PC-3 (cell line): ENCODE measurements around the gene TGFBR3L. TPM values are rescaled to one million over a fixed set of nuclear protein-coding genes. Genes with fewer than 3 reads are reported as not detected.

Experiments used
- ATAC-seq: fragments of 200-7000 bp; cut with Tn5 transposase; 2 replicates; pipeline ENCODE4 v1.9.1; 2020; ENCODE audit warnings: mild to moderate bottlenecking, moderate library complexity
- BruUV-seq: library from RNA; stranded (reverse); fragments of 400-500 nt; replicated peaks from 2 replicates; lab custom pipeline; 2021; lab: Mats Ljungman, UMichigan
- CTCF ChIA-PET: fragments of 300-600 bp; sonication (Branson Sonifier 250); formaldehyde crosslinking; loops from one replicate; lab custom pipeline; 2022; ENCODE audit warnings: antibody characterized with exemption; lab: Charles Lee
- POLR2A ChIA-PET: fragments of 300-600 bp; sonication (Branson Sonifier 250); formaldehyde crosslinking; loops from one replicate; lab custom pipeline; 2022; ENCODE audit warnings: antibody characterized with exemption; ENCODE audit not compliant: unreplicated experiment; lab: Charles Lee
- DNase-seq: peaks from one replicate; pipeline ENCODE4 v3.0.0-alpha.2; 2015
- H2AFZ ChIP-seq: fragments of 300-600 bp; sonication (generic); 2 replicates; pipeline ENCODE4 v1.6.0; 2016; ENCODE audit warnings: antibody characterized with exemption, low read length
- H3F3A ChIP-seq: fragments of 300-600 bp; sonication (generic); one replicate; pipeline ENCODE4 v1.6.0; 2017; ENCODE audit warnings: antibody characterized with exemption, low read length, control low read depth, mild to moderate bottlenecking; ENCODE audit not compliant: unreplicated experiment
- H3K27ac ChIP-seq: fragments of 300-600 bp; sonication (generic); 2 replicates; pipeline ENCODE4 v1.5.1; 2016; ENCODE audit warnings: mild to moderate bottlenecking, low read length
- H3K27me3 ChIP-seq: fragments of 300-600 bp; sonication (generic); 2 replicates; pipeline ENCODE4 v1.6.1; 2016; ENCODE audit warnings: low read length, mixed read lengths
- H3K36me3 ChIP-seq: fragments of 300-600 bp; sonication (generic); 2 replicates; pipeline ENCODE4 v1.6.1; 2016; ENCODE audit warnings: low read depth, mixed run types, low read length, mixed read lengths
- H3K4me1 ChIP-seq: fragments of 300-600 bp; sonication (generic); 2 replicates; pipeline ENCODE4 v1.5.1; 2016; ENCODE audit warnings: low read length; ENCODE audit not compliant: insufficient read depth
- H3K4me2 ChIP-seq: fragments of 300-600 bp; sonication (generic); 2 replicates; pipeline ENCODE4 v1.6.0; 2016; ENCODE audit warnings: low read length
- H3K4me3 ChIP-seq: fragments of 300-600 bp; sonication (generic); 2 replicates; pipeline ENCODE4 v1.5.1; 2016; ENCODE audit warnings: mild to moderate bottlenecking, low read length, mixed read lengths
- H3K79me2 ChIP-seq: fragments of 300-600 bp; sonication (generic); 2 replicates; pipeline ENCODE4 v1.6.1; 2017; ENCODE audit warnings: low read length, mixed read lengths
- H3K9ac ChIP-seq: fragments of 300-600 bp; sonication (generic); 2 replicates; pipeline ENCODE4 v1.6.0; 2016; ENCODE audit warnings: mild to moderate bottlenecking, low read length
- H3K9me2 ChIP-seq: fragments of 300-600 bp; sonication (generic); replicated peaks from 2 replicates; pipeline ENCODE4 v1.6.1; 2016; ENCODE audit warnings: mixed run types, low read length, mixed read lengths
- H3K9me3 ChIP-seq: fragments of 300-600 bp; sonication (generic); 2 replicates; pipeline ENCODE4 v1.6.1; 2016; ENCODE audit warnings: low read length, mixed read lengths
- H4K20me1 ChIP-seq: fragments of 300-600 bp; sonication (generic); 2 replicates; pipeline ENCODE4 v1.6.1; 2016; ENCODE audit warnings: low read length, mixed read lengths
- EZH2 ChIP-seq: fragments of 300-600 bp; sonication (generic); IDR thresholded peaks from one replicate; pipeline ENCODE4 v1.6.1; 2017; ENCODE audit warnings: antibody characterized with exemption, mild to moderate bottlenecking, low read length; ENCODE audit not compliant: unreplicated experiment
- EZH2phosphoT487 ChIP-seq: fragments of 300-600 bp; sonication (generic); IDR thresholded peaks from 2 replicates; pipeline ENCODE4 v1.6.1; 2018; ENCODE audit warnings: mild to moderate bottlenecking, antibody characterized with exemption, low read length, borderline replicate concordance
- intact Hi-C: fragments of 100-400 bp; cut with micrococcal nuclease; formaldehyde crosslinking; loops from 2 replicates; pipeline ENCODE4 v1.9.0; 2023
- total RNA-seq: library from RNA; depleted of rRNA; stranded (reverse); fragments of >200 nt; gene quantifications from 2 replicates; pipeline ENCODE4 v1.2.3, GENCODE V29; 2014
- TF ChIP-seq, protein P1 (sequence below): fragments of 300-600 bp; sonication (generic); conservative IDR thresholded peaks from 2 replicates; pipeline ENCODE4 v1.5.1; 2017; ENCODE audit warnings: antibody characterized with exemption, low read depth, mild to moderate bottlenecking, low read length

Gene TGFBR3L
- total RNA-seq, 1 experiment from 2014 or later = 10.5 TPM

DNA sequence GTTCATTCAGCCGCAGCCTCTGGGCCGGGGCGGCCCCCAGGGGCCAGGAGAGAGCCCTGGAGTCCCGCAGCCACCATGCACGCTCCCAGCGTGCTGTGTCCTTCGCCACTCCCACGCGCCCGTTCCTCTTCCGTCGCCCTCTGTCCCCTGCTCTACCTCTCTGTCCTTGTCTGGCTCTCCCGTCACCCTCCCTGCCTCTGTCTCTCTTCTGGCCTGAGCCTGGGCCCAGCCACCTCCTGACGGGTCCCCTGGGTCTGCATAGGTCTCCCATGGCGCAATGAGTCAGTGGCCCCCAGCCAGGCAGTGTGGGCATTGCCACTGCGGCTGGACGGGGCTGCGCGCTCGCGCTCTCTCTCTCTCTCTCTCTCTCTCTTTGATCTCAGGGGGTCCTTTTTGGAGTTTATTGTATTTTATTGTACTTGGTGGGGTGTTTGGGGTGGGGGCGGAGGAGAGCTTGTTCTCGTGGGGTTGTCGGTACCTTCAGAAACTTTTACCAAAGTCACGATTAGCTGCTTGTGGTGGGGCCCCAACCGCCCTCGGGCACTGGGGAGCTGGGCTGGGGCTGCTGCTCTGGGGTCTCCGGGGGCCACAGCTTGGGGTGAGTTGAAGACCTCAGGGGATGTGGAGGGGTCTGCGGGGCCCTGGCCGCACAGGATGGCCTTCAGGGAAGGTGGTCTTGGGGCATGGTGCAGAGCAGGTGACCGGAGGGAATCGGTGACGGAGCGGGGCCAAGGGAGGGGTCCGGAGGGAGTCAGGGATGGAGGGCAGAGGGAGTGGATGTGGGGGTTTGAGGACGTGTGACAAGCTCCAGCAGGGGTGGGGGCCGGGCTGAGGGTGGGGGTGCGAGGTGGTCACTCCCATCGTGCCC, 1.7 kb upstream of the TGFBR3L start:
- no peaks in the 10 kb centered on the region for H4K20me1 ChIP-seq
- peaks cover 20% of the 10 kb centered on the region for H3K36me3 ChIP-seq
- TF ChIP-seq EZH2 (no peak), EZH2phosphoT487 (no peak)
- TF ChIP-seq, protein P1, sequence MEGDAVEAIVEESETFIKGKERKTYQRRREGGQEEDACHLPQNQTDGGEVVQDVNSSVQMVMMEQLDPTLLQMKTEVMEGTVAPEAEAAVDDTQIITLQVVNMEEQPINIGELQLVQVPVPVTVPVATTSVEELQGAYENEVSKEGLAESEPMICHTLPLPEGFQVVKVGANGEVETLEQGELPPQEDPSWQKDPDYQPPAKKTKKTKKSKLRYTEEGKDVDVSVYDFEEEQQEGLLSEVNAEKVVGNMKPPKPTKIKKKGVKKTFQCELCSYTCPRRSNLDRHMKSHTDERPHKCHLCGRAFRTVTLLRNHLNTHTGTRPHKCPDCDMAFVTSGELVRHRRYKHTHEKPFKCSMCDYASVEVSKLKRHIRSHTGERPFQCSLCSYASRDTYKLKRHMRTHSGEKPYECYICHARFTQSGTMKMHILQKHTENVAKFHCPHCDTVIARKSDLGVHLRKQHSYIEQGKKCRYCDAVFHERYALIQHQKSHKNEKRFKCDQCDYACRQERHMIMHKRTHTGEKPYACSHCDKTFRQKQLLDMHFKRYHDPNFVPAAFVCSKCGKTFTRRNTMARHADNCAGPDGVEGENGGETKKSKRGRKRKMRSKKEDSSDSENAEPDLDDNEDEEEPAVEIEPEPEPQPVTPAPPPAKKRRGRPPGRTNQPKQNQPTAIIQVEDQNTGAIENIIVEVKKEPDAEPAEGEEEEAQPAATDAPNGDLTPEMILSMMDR = no peak
- TSS peak; percentile 26 for BruUV-seq
- no peak overlapping the region for H3K9ac ChIP-seq
- peaks cover 8% of the 10 kb centered on the region; the same call in 1 of the 2 replicates for H3K79me2 ChIP-seq
- ATAC-seq (no peak), DNase-seq (no peak)
- H3F3A ChIP-seq = no peaks in the 10 kb centered on the region
- no peaks in the 10 kb centered on the region for H3K27me3 ChIP-seq
- peaks cover 16% of the 10 kb centered on the region for H3K4me1 ChIP-seq
- intact Hi-C loops = no loop called here
- no peaks in the 10 kb centered on the region for H3K9me3 ChIP-seq
- no peaks in the 10 kb centered on the region for H3K9me2 ChIP-seq
- no peak overlapping the region for H3K4me2 ChIP-seq
- H3K4me3 ChIP-seq = no peak overlapping the region
- H3K27ac ChIP-seq = no peak overlapping the region
- no peak overlapping the region for H2AFZ ChIP-seq
- POLR2A ChIA-PET = no interaction called here
- CTCF ChIA-PET = no interaction called here

- ChIA-PET POLR2A (no interaction called here), CTCF (no interaction called here)
- H3K9me3 ChIP-seq = no peaks in the 10 kb centered on the region
- peaks cover 20% of the 10 kb centered on the region for H3K36me3 ChIP-seq
- no peaks in the 10 kb centered on the region for H4K20me1 ChIP-seq
- no peaks in the 10 kb centered on the region for H3F3A ChIP-seq
- no peaks in the 10 kb centered on the region for H3K27me3 ChIP-seq
- no peak overlapping the region for H3K9ac ChIP-seq
- H3K4me2 ChIP-seq = no peak overlapping the region
- H3K9me2 ChIP-seq = no peaks in the 10 kb centered on the region
- no peak overlapping the region for H3K27ac ChIP-seq
- H3K79me2 ChIP-seq = peaks cover 4% of the 10 kb centered on the region; the same call in 1 of the 2 replicates
- intact Hi-C loops = no loop called here
- peaks cover 18% of the 10 kb centered on the region for H3K4me1 ChIP-seq
- DNase-seq = no peak
- no TSS peak for BruUV-seq
- H2AFZ ChIP-seq = no peak overlapping the region
- ATAC-seq = no peak
- TF ChIP-seq EZH2phosphoT487 = no peak
- no peak for TF ChIP-seq EZH2
- TF ChIP-seq, protein P1 = no peak
- H3K4me3 ChIP-seq = no peak overlapping the region
Measured at GRCh38 chr19:7913652-7914051, 978 bp upstream of the TGFBR3L start.

DNA sequence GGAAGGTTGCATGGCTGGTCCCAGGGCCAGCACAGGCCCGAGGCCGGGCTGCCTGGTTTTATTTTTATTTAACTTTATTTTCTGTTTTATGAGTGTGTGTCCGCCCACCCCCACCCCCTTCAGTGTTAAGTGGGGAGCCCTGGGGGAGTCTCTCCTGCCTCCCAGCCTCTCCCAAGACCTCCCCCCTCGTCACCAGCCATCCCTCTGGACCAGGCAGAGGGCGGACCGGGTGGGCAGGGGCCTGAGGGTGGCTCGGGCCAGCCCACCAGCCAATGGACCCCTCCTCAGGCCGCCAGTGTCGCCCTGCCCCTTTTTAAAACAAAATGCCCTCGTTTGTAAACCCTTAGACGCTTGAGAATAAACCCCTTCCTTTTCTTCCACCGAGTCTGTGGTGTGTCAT, 531 bp upstream of the TGFBR3L start:
- POLR2A ChIA-PET = no interaction called here
- TF ChIP-seq, protein P1 = no peak
- TF ChIP-seq EZH2 (no peak), EZH2phosphoT487 (no peak)
- CTCF ChIA-PET = no interaction called here
- no peaks in the 10 kb centered on the region for H3K9me2 ChIP-seq
- no peaks in the 10 kb centered on the region for H4K20me1 ChIP-seq
- no peak overlapping the region for H2AFZ ChIP-seq
- intact Hi-C loops = no loop called here
- ATAC-seq = no peak
- no peaks in the 10 kb centered on the region for H3K27me3 ChIP-seq
- no peak overlapping the region for H3K9ac ChIP-seq
- H3K4me2 ChIP-seq = no peak overlapping the region
- no peak overlapping the region for H3K4me3 ChIP-seq
- no peak overlapping the region for H3K27ac ChIP-seq
- no peaks in the 10 kb centered on the region for H3K9me3 ChIP-seq
- H3K79me2 ChIP-seq = peaks cover 4% of the 10 kb centered on the region; the same call in 1 of the 2 replicates
- peaks cover 18% of the 10 kb centered on the region for H3K4me1 ChIP-seq
- no peak for DNase-seq
- no TSS peak for BruUV-seq
- H3K36me3 ChIP-seq = peaks cover 20% of the 10 kb centered on the region
- H3F3A ChIP-seq = no peaks in the 10 kb centered on the region
